Trophoblast cell (in vitro differentiated cells and primary cell): ENCODE measurements around the gene UPF3B.

Experiments used
- DNase-seq, 2 donors: peaks; one replicate each; pipeline ENCODE4 v3.0.0-alpha.2; 2016
- H2AFZ ChIP-seq: 2 replicates; pipeline ENCODE4 v1.6.1; 2013; ENCODE audit warnings: low read length, moderate library complexity, mild to moderate bottlenecking; ENCODE audit not compliant: insufficient read depth, poor library complexity
- H2AK5ac ChIP-seq: 2 replicates; pipeline ENCODE4 v1.6.1; 2013; ENCODE audit warnings: mild to moderate bottlenecking, low read length
- H2BK120ac ChIP-seq: 2 replicates; pipeline ENCODE4 v1.6.1; 2013; ENCODE audit warnings: low read length, mild to moderate bottlenecking, moderate library complexity; ENCODE audit not compliant: insufficient read depth, poor library complexity
- H2BK12ac ChIP-seq: 2 replicates; pipeline ENCODE4 v1.6.1; 2013; ENCODE audit warnings: mild to moderate bottlenecking, low read length, moderate library complexity
- H2BK5ac ChIP-seq: 2 replicates; pipeline ENCODE4 v1.6.1; 2013; ENCODE audit warnings: low read length, low read depth, moderate library complexity, mild to moderate bottlenecking; ENCODE audit not compliant: poor library complexity
- H3K14ac ChIP-seq: 2 replicates; pipeline ENCODE4 v1.6.1; 2013; ENCODE audit warnings: mild to moderate bottlenecking, low read length
- H3K18ac ChIP-seq: 2 replicates; pipeline ENCODE4 v1.6.1; 2013; ENCODE audit warnings: mild to moderate bottlenecking, low read length
- H3K23ac ChIP-seq: 2 replicates; pipeline ENCODE4 v1.6.1; 2013; ENCODE audit warnings: low read length
- H3K27ac ChIP-seq: 2 replicates; pipeline ENCODE4 v1.5.1; 2013; ENCODE audit warnings: low read depth, mild to moderate bottlenecking, inconsistent platforms, low read length, moderate library complexity
- H3K27me3 ChIP-seq: 2 replicates; pipeline ENCODE4 v1.6.1; 2013; ENCODE audit warnings: inconsistent platforms, mild to moderate bottlenecking, low read length, moderate library complexity; ENCODE audit not compliant: insufficient read depth
- H3K36me3 ChIP-seq, 2 experiments: 1 replicate in 1 of 2; 2 replicates in 1 of 2; pipeline ENCODE4 v1.6.1; 2013; ENCODE audit warnings: low read length in 2 of 2, mild to moderate bottlenecking in 2 of 2, moderate library complexity in 1 of 2; ENCODE audit not compliant: insufficient read depth in 2 of 2, control insufficient read depth in 1 of 2
- H3K4ac ChIP-seq: 2 replicates; pipeline ENCODE4 v1.6.1; 2013; ENCODE audit warnings: low read depth, mild to moderate bottlenecking, low read length, moderate library complexity
- H3K4me1 ChIP-seq, 2 experiments: 1 replicate in 1 of 2; 2 replicates in 1 of 2; pipeline ENCODE4 v1.6.1; 2013; ENCODE audit warnings: low read length in 2 of 2, mild to moderate bottlenecking in 2 of 2, moderate library complexity in 1 of 2; ENCODE audit not compliant: insufficient read depth in 2 of 2, control insufficient read depth in 1 of 2
- H3K4me2 ChIP-seq: 2 replicates; pipeline ENCODE4 v1.6.1; 2013; ENCODE audit warnings: inconsistent platforms, mild to moderate bottlenecking, low read length, moderate library complexity
- H3K4me3 ChIP-seq: 2 replicates; pipeline ENCODE4 v1.5.1; 2013; ENCODE audit warnings: mild to moderate bottlenecking, low read depth, low read length, inconsistent platforms
- H3K79me1 ChIP-seq: one replicate; pipeline ENCODE4 v1.6.1; 2013; ENCODE audit warnings: low read length
- H3K79me2 ChIP-seq: 2 replicates; pipeline ENCODE4 v1.6.1; 2013; ENCODE audit warnings: low read length, mild to moderate bottlenecking; ENCODE audit not compliant: control insufficient read depth, insufficient read depth, poor library complexity
- H3K9ac ChIP-seq: 2 replicates; pipeline ENCODE4 v1.6.1; 2013; ENCODE audit warnings: mild to moderate bottlenecking, low read length
- H3K9me3 ChIP-seq: 2 replicates; pipeline ENCODE4 v1.6.1; 2013; ENCODE audit warnings: low read depth, mild to moderate bottlenecking, control low read depth, inconsistent platforms, low read length; ENCODE audit not compliant: insufficient read depth
- H4K12ac ChIP-seq: 2 replicates; pipeline ENCODE4 v1.6.1; 2013; ENCODE audit warnings: low read depth, mild to moderate bottlenecking, low read length, moderate library complexity
- H4K8ac ChIP-seq: 2 replicates; pipeline ENCODE4 v1.6.1; 2013; ENCODE audit warnings: low read depth, mild to moderate bottlenecking, low read length, moderate library complexity
- H4K91ac ChIP-seq: one replicate; pipeline ENCODE4 v1.6.1; 2013; ENCODE audit warnings: low read depth, mild to moderate bottlenecking, low read length, moderate library complexity
- WGBS: extraction: QIAGEN DNeasy Blood & Tissue Kit; methylation state at CpG from one replicate; pipeline ENCODE4 v1.1.7; 2013; ENCODE audit warnings: missing lambda C conversion rate; ENCODE audit not compliant: insufficient read length, insufficient coverage; ENCODE audit errors: extremely low coverage; 5-methylcytosine and 5-hydroxymethylcytosine counted together

UPF3B gene

GRCh38 chrX:119802546-119802945 lies 50.2 kb downstream of the UPF3B start:
- no peaks in the 10 kb centered on the region for H3K9me3 ChIP-seq
- no peak overlapping the region for H3K18ac ChIP-seq
- no peak overlapping the region for H4K12ac ChIP-seq
- no peak overlapping the region for H3K4ac ChIP-seq
- H2AFZ ChIP-seq: no peak overlapping the region
- no peak overlapping the region for H3K4me3 ChIP-seq
- H3K14ac ChIP-seq: no peak overlapping the region
- H3K79me1 ChIP-seq: no peaks in the 10 kb centered on the region
- H4K91ac ChIP-seq: no peak overlapping the region
- no peak overlapping the region for H2BK120ac ChIP-seq
- no peak overlapping the region for H4K8ac ChIP-seq
- WGBS: no CpG with 5 or more reads among the region's 8 CpGs
- H3K36me3 ChIP-seq: no peaks in the 10 kb centered on the region
- DNase-seq: peak; percentile 62 to 67
- H3K9ac ChIP-seq: no peak overlapping the region
- H2BK5ac ChIP-seq: no peak overlapping the region
- H2AK5ac ChIP-seq: no peak overlapping the region
- H3K27ac ChIP-seq: no peak overlapping the region
- H3K27me3 ChIP-seq: no peaks in the 10 kb centered on the region
- no peak overlapping the region for H3K23ac ChIP-seq
- no peak overlapping the region for H2BK12ac ChIP-seq
- no peak overlapping the region for H3K4me2 ChIP-seq
- no peaks in the 10 kb centered on the region for H3K79me2 ChIP-seq
- H3K4me1 ChIP-seq: no peaks in the 10 kb centered on the region

- Histone ChIP-seq H3K9me3 (no peaks in the 10 kb centered on the region), H2BK12ac (no peak overlapping the region), H2AK5ac (no peak overlapping the region), H2BK5ac (no peak overlapping the region), H3K27me3 (no peaks in the 10 kb centered on the region), H3K14ac (no peak overlapping the region), H4K12ac (no peak overlapping the region), H2AFZ (no peak overlapping the region), H3K4me1 (no peaks in the 10 kb centered on the region), H3K79me2 (no peaks in the 10 kb centered on the region), H3K18ac (no peak overlapping the region), H3K36me3 (no peaks in the 10 kb centered on the region), H4K8ac (no peak overlapping the region), H3K23ac (no peak overlapping the region), H3K4me2 (no peak overlapping the region), H3K9ac (no peak overlapping the region), H4K91ac (no peak overlapping the region), H3K4ac (no peak overlapping the region), H3K79me1 (no peaks in the 10 kb centered on the region), H3K27ac (no peak overlapping the region), H2BK120ac (no peak overlapping the region), H3K4me3 (no peak overlapping the region)
- no peak for DNase-seq
- no CpG with 5 or more reads among the region's 2 CpGs for WGBS
These were observed 51.2 kb downstream of the UPF3B start for GRCh38 chrX:119801253-119802221.

- peak within 1 kb of the TSS; percentile 64 for H3K18ac ChIP-seq
- peak within 1 kb of the TSS; percentile 82 for H3K14ac ChIP-seq
- H3K79me1 ChIP-seq: peaks cover 6% of the 10 kb centered on the region
- H2BK12ac ChIP-seq: no peak within 1 kb of the TSS
- peaks cover 0 to 2% of the 10 kb centered on the region in 2 experiments for H3K4me1 ChIP-seq
- H3K9ac ChIP-seq: peak within 1 kb of the TSS; percentile 97
- H3K4me2 ChIP-seq: peak within 1 kb of the TSS; percentile 75
- peak within 1 kb of the TSS; percentile 59 for H2AFZ ChIP-seq
- H3K23ac ChIP-seq: no peak within 1 kb of the TSS
- WGBS: no CpG with 5 or more reads among the region's 58 CpGs
- H4K8ac ChIP-seq: peak within 1 kb of the TSS; percentile 72
- peak within 1 kb of the TSS; percentile 84 for H4K91ac ChIP-seq
- peaks cover 12% of the 10 kb centered on the region for H3K79me2 ChIP-seq
- no peaks in the 10 kb centered on the region for H3K9me3 ChIP-seq
- H2BK5ac ChIP-seq: peak within 1 kb of the TSS; percentile 54
- DNase-seq: peak; percentile 81 to 88
- peak within 1 kb of the TSS; percentile 84 for H3K4me3 ChIP-seq
- peak within 1 kb of the TSS; percentile 93 for H3K27ac ChIP-seq
- H3K36me3 ChIP-seq: peaks cover 13 to 17% of the 10 kb centered on the region in 2 experiments
- H2BK120ac ChIP-seq: peak within 1 kb of the TSS; percentile 52
- H4K12ac ChIP-seq: peak within 1 kb of the TSS; percentile 68
- H2AK5ac ChIP-seq: no peak within 1 kb of the TSS
- H3K27me3 ChIP-seq: no peaks in the 10 kb centered on the region
- peak within 1 kb of the TSS; percentile 95 for H3K4ac ChIP-seq
These were observed 61.1 kb downstream of the UPF3B start, which contains the start of gene RPL39 for GRCh38 chrX:119791437-119792231. RPL39 (minus strand) TSS chrX:119791630; CDS start chrX:119791576, 54 bp downstream.

- peak overlapping the region; percentile 64 for H3K18ac ChIP-seq
- H3K9me3 ChIP-seq: no peaks in the 10 kb centered on the region
- peaks cover 13 to 17% of the 10 kb centered on the region in 2 experiments for H3K36me3 ChIP-seq
- no CpG with 5 or more reads among the region's 31 CpGs for WGBS
- no peak overlapping the region for H2AFZ ChIP-seq
- H3K27ac ChIP-seq: peak overlapping the region; percentile 78
- H3K14ac ChIP-seq: peak overlapping the region; percentile 82
- H2AK5ac ChIP-seq: no peak overlapping the region
- H4K12ac ChIP-seq: peak overlapping the region; percentile 51
- H3K79me2 ChIP-seq: peaks cover 12% of the 10 kb centered on the region
- peak overlapping the region; percentile 84 for H3K4me3 ChIP-seq
- peaks cover 0 to 2% of the 10 kb centered on the region in 2 experiments for H3K4me1 ChIP-seq
- H3K9ac ChIP-seq: peak overlapping the region; percentile 97
- H2BK120ac ChIP-seq: peak overlapping the region; percentile 52
- peak in 1 of 2 donors; percentile 23 for DNase-seq
- H3K4me2 ChIP-seq: peak overlapping the region; percentile 75
- no peaks in the 10 kb centered on the region for H3K27me3 ChIP-seq
- H2BK12ac ChIP-seq: no peak overlapping the region
- peak overlapping the region; percentile 84 for H4K91ac ChIP-seq
- H4K8ac ChIP-seq: peak overlapping the region; percentile 57
- H3K79me1 ChIP-seq: peaks cover 6% of the 10 kb centered on the region
- no peak overlapping the region for H3K23ac ChIP-seq
- peak overlapping the region; percentile 95 for H3K4ac ChIP-seq
- peak overlapping the region; percentile 42 for H2BK5ac ChIP-seq
These were observed 61.8 kb downstream of the UPF3B start for GRCh38 chrX:119790977-119791436.
